Uterus (tissue), 4 donors: Measurements from ENCODE around the gene HOATZ. TPM values are rescaled to one million over a fixed set of nuclear protein-coding genes. Genes with fewer than 3 reads are reported as not detected.
A peak's percentile ranks its signal among the peaks of the same experiment; 100 is the strongest.

Experiments
- DNase-seq, 2 donors: peaks; one replicate each; pipeline ENCODE4 v3.0.0-alpha.2; 2019 to 2020
- H3K27ac ChIP-seq, 2 donors: fragments of 200-600 bp; sonication (generic); 1 replicate in 1 of 2; 2 replicates in 1 of 2; pipeline ENCODE4 v1.5.1; 2016 to 2018
- H3K27me3 ChIP-seq, 2 donors: fragments of 200-600 bp; sonication (generic); one replicate each; pipeline ENCODE4 v1.5.1; 2018 to 2019; ENCODE audit warnings: control low read depth in 1 of 2
- H3K36me3 ChIP-seq, 2 donors: fragments of 200-600 bp; sonication (generic); one replicate each; pipeline ENCODE4 v1.5.1; 2019; ENCODE audit warnings: control low read depth in 1 of 2
- H3K4me1 ChIP-seq, 2 donors: fragments of 200-600 bp; sonication (generic); one replicate each; pipeline ENCODE4 v1.5.1; 2018 to 2019; ENCODE audit warnings: control low read depth in 1 of 2
- H3K4me3 ChIP-seq, 2 donors: fragments of 200-600 bp; sonication (generic); 1 replicate in 1 of 2; 2 replicates in 1 of 2; pipeline ENCODE4 v1.5.1; 2018 to 2019; ENCODE audit warnings: mild to moderate bottlenecking in 1 of 2
- H3K9me3 ChIP-seq, 2 donors: fragments of 200-600 bp; sonication (generic); one replicate each; pipeline ENCODE4 v1.5.1; 2019; ENCODE audit warnings: control low read depth in 1 of 2
- POLR2A ChIP-seq, 2 donors: fragments of 450-650 bp; IDR thresholded peaks; one replicate each; pipeline ENCODE4 v1.6.1; 2016; ENCODE audit warnings: antibody characterized with exemption in 2 of 2, mild to moderate bottlenecking in 1 of 2, moderate library complexity in 1 of 2
- intact Hi-C: fragments of 100-400 bp; cut with DNase I; formaldehyde crosslinking; loops from one replicate; pipeline ENCODE4 v1.15.1; 2023; ENCODE audit warnings: low total_unique reads
- total RNA-seq, 4 donors: library from RNA; depleted of rRNA in 3 of 4; stranded (reverse); fragments of >200 nt in 3 of 4; gene quantifications; one replicate each; pipeline versions ENCODE4 v1.1.0 to v1.2.4, GENCODE V29; 2014 to 2023
- TF ChIP-seq, protein P1 (sequence below), 4 experiments: fragments of 200-600 bp in 2 of 4; fragments of 450-650 bp in 2 of 4; sonication (generic) in 2 of 4; IDR thresholded peaks; one replicate each; pipeline ENCODE4 v1.5.1; 2016 to 2019; ENCODE audit warnings: antibody characterized with exemption in 4 of 4, mild to moderate bottlenecking in 2 of 4, moderate library complexity in 1 of 4
- donor health status: DM: yes; HTN: yes; CAD: no.

The HOATZ gene
- total RNA-seq, 4 donors from 2014 or later = 0.88 to 2.7 (median 2.6) TPM; not detected in 1

GRCh38 chr11:111537336-111537860 lies 22.8 kb downstream of the HOATZ start:
- intact Hi-C loops = no loop called here
- Histone ChIP-seq H3K36me3 (no peaks in the 10 kb centered on the region), H3K4me1 (no peaks in the 10 kb centered on the region), H3K9me3 (no peaks in the 10 kb centered on the region), H3K27me3 (no peaks in the 10 kb centered on the region), H3K4me3 (no peak overlapping the region), H3K27ac (no peak overlapping the region)
- TF ChIP-seq, protein P1, sequence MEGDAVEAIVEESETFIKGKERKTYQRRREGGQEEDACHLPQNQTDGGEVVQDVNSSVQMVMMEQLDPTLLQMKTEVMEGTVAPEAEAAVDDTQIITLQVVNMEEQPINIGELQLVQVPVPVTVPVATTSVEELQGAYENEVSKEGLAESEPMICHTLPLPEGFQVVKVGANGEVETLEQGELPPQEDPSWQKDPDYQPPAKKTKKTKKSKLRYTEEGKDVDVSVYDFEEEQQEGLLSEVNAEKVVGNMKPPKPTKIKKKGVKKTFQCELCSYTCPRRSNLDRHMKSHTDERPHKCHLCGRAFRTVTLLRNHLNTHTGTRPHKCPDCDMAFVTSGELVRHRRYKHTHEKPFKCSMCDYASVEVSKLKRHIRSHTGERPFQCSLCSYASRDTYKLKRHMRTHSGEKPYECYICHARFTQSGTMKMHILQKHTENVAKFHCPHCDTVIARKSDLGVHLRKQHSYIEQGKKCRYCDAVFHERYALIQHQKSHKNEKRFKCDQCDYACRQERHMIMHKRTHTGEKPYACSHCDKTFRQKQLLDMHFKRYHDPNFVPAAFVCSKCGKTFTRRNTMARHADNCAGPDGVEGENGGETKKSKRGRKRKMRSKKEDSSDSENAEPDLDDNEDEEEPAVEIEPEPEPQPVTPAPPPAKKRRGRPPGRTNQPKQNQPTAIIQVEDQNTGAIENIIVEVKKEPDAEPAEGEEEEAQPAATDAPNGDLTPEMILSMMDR (IDR thresholded peaks at IDR 0.05) = no peak
- TF ChIP-seq POLR2A (IDR thresholded peaks at IDR 0.05) = no peak
- DNase-seq = no peak

DNA sequence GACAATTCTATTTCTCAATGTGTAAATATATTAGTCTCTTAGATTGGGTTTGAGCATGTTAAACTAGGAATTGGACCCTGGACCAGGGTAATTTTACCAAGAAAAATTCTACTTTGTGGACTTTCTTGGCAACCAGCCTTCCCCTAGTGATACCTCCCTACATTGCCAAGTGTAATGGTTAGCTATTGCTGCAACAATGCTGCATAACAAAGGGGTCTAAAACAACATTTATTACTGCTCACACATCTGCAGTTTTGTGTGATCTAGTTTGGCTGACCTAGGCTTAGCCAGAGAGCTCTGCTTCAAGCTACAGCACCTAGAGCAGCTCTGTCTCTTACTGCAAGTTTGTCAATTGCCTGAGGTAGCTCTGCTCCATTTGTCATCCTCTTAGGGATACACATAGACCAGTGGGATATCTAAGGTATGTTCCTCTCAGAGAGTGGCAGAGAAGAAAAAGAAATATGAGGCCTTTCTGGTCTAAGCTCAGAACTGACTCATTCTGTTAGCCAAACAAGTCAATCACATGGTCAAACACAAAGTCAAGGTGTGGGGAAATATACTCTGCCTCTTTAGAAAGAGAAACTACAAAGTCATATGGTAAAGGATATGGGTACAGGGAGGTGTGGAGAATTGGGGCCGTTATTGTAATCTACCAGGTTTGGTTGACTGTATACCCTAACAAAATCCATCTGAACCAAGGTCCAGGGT lies 24.0 kb downstream of the HOATZ start:
- H3K4me1 ChIP-seq = no peaks in the 10 kb centered on the region
- intact Hi-C loops = no loop called here
- no peaks in the 10 kb centered on the region for H3K36me3 ChIP-seq
- H3K9me3 ChIP-seq = no peaks in the 10 kb centered on the region
- no peaks in the 10 kb centered on the region for H3K27me3 ChIP-seq
- H3K4me3 ChIP-seq = no peak overlapping the region
- no peak overlapping the region for H3K27ac ChIP-seq
- TF ChIP-seq, protein P1 (IDR thresholded peaks at IDR 0.05) = no peak
- TF ChIP-seq POLR2A (IDR thresholded peaks at IDR 0.05) = no peak
- no peak for DNase-seq

- intact Hi-C loops = no loop called here
Measured at GRCh38 chr11:111539426-111540113, 25.0 kb downstream of the HOATZ start.

DNA sequence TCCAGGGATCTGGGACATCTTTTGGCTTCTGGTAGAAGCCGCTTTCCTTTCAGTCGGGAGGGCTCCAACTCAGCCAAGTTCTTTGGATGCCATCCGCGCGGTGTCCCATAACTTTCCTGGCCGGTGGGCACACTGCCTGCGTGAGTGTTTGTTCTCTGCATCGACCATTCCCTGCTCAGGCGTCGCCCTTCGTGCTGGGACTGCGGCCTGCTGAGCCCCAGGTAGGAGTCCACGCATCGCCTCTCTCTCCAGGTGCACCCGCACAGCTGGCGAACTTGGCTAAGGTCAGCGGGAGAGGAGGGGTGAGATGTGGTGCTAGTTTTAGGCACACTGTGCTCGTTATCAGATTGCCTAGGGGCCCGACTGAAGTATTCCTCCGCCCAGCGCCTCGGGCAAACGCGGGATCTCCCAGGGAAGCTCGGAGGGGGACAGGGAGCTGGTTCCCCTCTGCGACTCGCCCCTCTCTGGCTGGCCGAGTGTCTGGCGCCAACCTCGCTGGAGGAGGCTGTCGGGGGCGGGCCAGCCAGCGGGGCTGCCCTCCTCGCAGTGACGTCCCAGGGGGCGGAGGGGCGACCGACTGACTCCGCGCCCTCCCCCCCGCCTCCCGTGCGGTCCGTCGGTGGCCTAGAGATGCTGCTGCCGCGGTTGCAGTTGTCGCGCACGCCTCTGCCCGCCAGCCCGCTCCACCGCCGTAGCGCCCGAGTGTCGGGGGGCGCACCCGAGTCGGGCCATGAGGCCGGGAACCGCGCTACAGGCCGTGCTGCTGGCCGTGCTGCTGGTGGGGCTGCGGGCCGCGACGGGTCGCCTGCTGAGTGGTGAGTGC lies 25.7 kb downstream of the HOATZ start, which contains the start of gene LAYN:
Gene LAYN, plus strand, starts transcription at position 607 of the 823 bp plus-strand sequence. Its CDS starts 124 bp downstream, at position 731.
- intact Hi-C loops = no loop called here
- Histone ChIP-seq H3K4me3 (peak within 1 kb of the TSS; percentile 61 to 64), H3K27ac (peak within 1 kb of the TSS; percentile 78 to 82), H3K4me1 (no peaks in the 10 kb centered on the region), H3K9me3 (no peaks in the 10 kb centered on the region), H3K36me3 (no peaks in the 10 kb centered on the region), H3K27me3 (no peaks in the 10 kb centered on the region)
- peak; percentile 67 to 69 for DNase-seq
- TF ChIP-seq, protein P1 (IDR thresholded peaks at IDR 0.05) = no peak
- TF ChIP-seq POLR2A (IDR thresholded peaks at IDR 0.05) = peak; percentile 38 to 67

More at GRCh38 chr11:111539426-111540113, 25.0 kb downstream of the HOATZ start:
- peak overlapping the region; percentile 61 to 64 for H3K4me3 ChIP-seq
- no peak for TF ChIP-seq POLR2A (IDR thresholded peaks at IDR 0.05)
- TF ChIP-seq, protein P1 (IDR thresholded peaks at IDR 0.05) = no peak
- peak overlapping the region; percentile 78 to 82 for H3K27ac ChIP-seq
- no peaks in the 10 kb centered on the region for H3K27me3 ChIP-seq
- H3K4me1 ChIP-seq = no peaks in the 10 kb centered on the region
- no peaks in the 10 kb centered on the region for H3K36me3 ChIP-seq
- no peak for DNase-seq
- no peaks in the 10 kb centered on the region for H3K9me3 ChIP-seq
